Renal pelvis (tissue), 4 donors: ENCODE results near the gene ZBTB44. TPM values are rescaled to one million over a fixed set of nuclear protein-coding genes. Genes with fewer than 3 reads are reported as not detected.
"Not testable (repeated sequence)": the region's sequence is repeated elsewhere in the genome, so short reads cannot be mapped to it uniquely, and the experiment has no call there.

ENCODE experiments used
- DNase-seq: peaks from one replicate; pipeline ENCODE4 v3.0.0-alpha.2; 2013
- polyA plus RNA-seq, 3 donors: library from polyadenylated mRNA; unstranded; fragments of 120-200 nt; gene quantifications; one replicate each; pipeline ENCODE4 v1.2.1, GENCODE V29; 2013; ENCODE audit not compliant: insufficient read length in 3 of 3

Gene ZBTB44
- polyA plus RNA-seq, 3 donors, result 49.3 to 70.3 (median 60.7) TPM

DNA sequence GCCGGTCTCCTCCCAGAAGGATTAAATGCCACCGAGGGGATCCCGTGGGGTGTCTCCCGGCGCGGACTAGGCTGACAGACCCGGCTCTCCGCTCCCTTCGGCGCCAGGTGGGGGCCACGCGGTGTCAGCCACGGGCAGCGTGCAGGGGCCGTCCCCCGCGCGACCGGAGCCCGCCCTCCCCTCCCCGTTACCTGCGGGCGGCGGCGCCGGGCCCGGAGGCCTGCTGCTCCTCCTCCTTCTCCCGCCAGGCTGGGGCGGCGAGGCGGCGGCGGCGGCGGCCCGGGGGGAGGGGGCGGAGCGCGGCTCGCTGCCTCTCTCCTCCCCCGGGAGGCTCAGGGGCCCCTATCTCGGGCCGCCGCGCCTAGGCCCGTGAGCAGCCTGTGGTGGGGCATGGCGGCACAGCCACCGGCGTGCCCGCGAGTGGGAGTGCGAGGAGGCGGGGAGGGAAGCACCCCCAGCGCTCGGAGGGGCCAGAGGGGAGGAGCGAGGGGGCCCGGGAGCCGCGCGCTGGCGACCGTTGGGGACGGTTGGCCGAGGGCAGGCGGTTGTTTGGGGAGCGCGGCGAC, 450 bp downstream of the ZBTB44 start:
- no peak for DNase-seq

DNA sequence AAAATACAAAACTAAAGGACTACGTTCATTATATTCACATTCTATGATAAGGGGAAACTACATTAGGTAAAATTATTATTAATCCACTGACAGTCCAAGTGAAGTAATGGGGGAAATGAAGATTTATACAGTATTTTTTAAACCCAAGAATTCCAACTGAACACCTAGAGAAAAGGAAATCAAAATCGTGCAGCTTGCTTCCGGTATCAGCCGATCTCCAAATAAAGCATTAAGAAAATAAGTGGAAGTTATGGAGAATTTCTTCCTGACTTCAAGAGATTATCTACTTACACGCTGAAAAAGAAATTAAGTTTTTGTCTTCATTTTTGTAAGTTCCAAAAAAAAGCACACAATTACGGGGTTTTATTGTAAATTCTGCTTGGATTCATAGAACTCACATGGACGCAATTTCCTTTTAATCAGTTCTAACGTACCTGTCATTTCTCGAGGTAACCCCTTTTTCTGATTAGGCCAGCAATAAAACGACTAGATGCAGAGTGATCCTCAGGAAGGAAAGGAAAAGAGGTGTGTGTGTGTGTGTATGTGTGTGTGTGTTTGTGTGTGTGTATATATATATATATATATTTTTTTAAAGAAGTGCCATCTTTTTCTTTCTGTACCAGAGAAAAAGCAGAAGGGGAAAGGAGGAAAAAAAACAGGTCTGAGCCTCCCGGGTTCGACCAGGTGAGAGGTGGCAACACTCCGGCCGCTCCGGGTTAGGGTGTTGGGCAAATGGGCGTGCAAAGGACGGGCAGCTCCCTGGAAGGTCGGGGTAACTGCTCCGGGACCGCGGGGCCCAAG, 1.1 kb downstream of the ZBTB44 start:
- no peak for DNase-seq

DNA sequence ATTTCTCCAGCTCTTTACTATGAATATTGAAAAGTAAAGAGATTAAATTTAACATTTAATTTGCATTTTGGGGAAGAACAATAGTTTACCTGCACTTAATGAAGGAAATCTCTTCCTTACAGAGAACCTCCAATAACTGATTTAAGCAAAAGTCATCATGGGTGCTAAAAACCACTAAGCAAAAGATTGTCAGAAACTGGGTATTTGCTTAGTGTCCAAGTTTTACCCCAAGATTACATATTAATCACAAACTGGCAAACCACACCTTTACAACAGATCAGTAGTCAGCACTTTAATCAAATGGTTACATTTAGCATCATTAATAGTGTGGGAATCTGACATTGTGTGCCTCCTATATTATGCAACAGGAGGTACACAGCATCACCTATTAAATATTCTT, 2.7 kb downstream of the ZBTB44 start:
- no peak for DNase-seq

DNA sequence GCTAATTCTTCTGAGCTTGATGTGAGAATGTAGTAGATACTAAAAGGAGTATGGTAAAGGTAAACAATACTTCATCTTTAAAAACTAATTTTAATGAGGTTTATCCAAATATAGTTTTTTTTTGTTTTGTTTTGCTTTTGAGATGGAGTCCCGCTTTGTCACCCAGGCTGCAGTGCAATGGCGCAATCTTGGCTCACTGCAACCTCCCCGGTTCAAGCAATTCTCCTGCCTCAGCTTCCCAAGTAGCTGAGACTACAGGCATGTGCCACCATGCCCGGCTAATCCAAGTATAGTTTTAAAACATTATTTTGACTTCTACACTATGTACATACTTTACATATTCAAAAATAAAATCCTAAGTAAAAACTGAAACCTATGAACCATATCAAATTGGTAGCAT, 4.1 kb downstream of the ZBTB44 start:
- no peak for DNase-seq

DNA sequence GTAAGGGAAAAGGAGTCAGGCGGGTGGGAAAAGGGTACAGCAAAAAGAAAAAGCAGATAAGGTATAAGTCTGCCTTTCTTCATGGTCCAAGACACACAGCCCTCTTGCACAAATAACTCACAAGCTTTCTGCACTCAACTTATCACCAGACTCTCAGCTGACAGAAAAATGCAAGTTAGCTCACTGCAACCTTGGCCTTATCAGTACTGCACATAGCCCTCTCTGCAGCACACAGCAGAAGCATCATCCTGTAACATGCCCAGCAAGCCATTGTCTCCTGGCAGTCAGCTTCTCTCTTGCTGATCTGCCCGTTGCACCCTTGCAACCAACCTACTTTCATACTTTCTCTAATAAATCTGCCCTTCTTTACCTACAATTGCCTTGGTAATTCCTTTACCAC, 5.8 kb downstream of the ZBTB44 start:
- no peak for DNase-seq

DNA sequence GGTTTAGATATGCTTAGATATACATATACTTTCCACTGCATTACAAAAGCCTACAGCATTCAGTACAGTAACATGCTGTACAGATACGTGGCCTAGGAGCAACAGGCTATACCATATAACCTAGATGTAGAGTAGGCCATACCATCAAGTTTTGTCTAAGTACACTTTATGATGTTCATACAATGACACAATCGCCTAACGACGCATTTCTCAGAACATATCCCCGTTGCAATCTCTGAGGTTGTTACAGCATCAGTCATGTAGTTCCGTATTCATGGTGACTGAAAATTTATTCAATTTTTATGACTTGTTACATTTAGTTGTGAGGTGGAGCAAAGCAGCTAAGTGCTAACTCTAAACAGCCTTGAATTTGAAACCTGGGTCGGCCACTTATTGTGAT, 6.7 kb downstream of the ZBTB44 start:
- no peak for DNase-seq

DNA sequence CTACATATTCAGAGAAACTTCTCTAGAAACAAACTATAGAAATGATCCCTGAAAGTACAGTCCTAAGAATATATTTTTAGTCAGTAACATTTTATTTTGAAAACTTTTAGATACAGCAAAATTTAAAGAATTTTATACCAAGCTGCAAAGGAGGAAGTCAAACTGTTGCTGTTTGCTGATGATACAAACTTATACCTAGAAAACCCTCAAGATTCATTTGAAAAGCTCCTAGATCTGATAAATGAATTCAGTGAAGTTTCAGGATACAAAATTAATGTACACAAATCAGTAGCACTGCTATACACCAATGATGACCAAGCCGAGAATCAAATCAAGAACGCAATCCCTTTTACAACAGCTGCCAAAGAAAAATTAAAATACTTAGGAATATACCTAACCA, 10.1 kb downstream of the ZBTB44 start:
- DNase-seq, result no peak

DNA sequence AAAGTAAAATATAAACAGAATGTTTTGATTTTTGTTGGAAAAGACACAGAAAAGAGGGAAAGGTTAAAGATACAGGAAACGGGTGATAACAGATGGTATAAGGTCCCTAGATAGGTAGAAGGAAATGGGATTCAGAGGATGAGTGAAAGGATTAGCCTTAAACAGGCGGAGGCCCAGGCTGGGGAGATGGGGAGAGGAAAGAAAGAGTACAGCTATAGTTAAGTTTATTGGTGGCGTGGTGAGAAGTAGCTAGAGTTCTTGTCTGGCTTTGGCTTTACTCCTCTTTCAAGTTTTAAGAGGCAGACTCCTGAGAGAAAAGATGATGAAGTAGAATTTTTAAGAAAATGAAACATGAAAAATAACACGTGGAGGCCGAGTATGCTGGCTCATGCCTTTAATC, 13.7 kb downstream of the ZBTB44 start:
- DNase-seq, result no peak

DNA sequence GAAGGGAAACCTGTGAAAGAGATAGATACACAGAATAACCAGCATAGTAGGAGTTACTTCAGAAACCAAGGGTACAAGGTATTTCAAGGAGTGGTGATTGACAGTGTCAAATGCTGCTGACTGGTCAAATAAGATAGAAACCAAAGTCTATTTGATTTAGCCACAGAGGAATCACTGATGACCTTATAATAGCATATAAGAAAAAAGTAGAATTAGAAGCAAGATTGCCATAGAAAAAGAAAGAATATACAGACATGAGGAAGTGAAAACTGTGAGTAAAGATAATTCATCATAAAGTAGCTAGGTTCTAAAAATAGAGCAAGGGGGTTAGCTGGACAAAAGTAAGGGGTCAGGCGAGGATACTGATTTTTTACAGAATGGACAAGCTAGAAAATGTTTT, 14.2 kb downstream of the ZBTB44 start:
- DNase-seq, result no peak

DNA sequence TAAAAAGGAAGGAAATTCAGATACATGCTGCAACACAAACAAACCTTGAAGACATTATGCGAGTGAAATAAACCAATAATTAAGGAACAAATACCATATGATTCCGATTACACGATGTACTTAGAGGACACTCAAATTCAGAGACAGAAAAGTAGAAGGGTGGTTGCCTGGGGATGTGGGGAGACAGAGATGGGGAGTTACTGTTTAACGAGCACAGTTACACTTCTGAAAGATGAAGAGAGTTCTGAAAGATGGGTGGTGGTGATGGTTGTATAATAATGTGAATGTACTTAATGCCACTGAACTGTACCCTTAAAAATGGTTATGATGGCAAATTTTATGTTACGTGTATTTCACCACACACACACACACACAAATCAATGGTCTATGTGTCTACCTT, 14.7 kb downstream of the ZBTB44 start:
- no peak for DNase-seq

DNA sequence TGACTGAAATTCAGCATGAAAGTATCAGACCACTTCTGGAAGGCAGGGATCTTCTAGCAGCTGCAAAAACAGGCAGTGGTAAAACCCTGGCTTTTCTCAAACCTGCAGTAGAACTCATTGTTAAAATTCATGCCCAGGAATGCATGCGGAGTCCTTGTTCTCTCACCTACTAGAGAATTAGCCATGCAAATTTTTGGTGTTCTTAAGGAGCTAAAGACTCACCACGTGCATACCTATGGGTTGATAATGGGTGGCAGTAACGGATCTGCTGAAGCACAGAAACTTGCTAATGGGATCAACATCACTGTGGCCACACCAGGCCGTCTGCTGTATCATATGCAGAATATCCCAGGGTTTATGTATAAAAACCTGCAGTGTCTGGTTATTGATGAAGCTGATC, 19.1 kb downstream of the ZBTB44 start:
- DNase-seq, result no peak

DNA sequence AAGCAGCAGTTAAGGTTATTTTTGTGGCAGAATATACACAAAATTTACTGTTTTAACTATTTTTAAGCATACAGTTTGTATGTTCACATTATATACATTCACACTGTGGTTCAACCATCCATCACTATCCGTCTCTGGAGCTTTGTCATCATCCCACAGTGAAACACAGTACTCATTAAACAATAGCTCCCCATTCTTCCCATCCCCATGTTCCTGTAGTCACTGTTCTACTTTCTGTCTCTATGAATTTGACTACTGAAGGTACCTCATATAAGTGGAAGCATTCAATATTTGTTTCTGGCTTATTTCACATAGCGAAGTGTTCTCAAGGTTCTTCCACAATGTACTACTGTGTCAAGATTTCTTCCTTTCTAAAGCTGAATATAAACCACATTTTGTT, 32.6 kb downstream of the ZBTB44 start:
- no peak for DNase-seq

DNA sequence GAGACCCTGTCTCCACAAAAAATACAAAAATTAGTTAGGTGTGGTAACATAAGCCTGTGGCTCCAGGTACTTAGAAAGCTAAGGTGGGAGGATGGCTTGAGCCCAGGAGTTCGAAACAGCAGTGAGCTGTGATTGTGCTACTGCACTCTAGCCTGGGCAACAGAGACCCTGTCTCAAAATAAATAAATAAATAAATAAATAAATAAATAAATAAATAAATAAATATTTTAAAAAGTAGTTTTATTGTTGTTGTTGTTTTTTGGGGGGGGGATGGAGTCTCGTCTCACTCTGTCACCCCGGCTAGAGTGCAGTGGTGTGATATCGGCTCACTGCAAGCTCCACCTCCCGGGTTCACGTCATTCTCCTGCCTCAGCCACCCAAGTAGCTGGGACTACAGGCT, 33.4 kb downstream of the ZBTB44 start:
- not testable (repeated sequence) for DNase-seq

DNA sequence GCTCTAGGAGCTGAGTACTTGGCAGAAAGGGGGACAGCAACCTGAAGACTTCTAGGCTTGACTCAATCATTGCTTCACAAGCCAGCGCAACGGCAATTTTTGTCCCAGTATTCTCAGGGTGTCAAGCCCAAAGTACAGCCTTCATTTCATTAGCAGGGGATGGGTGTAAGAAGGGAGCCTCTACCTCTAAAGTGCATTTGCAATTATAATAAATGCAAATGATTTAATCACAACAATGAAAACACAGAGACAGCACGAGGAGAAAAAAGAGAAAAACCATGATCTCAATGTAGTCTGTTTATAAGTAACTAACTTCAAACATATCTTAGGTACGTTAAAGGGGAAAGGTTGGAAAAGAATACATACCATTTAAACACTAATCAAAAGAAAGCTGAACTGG, 34.7 kb downstream of the ZBTB44 start:
- no peak for DNase-seq

DNA sequence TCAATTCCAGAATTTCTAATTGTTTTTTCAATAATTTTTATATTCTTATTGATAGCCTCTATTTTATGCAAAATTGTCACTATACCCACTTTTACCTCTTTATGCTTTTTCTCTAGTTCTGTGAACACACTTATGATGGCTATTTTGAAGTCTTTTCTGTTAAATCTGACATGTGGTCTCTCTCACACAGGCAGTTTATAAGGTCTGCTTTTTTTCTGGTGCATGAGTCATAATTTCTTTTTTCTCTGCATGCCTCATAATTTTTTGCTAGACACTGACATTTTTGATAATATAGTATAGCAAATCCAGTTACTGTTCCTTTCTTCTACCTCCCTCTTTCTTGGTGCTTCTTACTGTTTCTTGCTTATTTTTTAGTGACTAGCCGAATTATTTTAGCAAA, 36.0 kb downstream of the ZBTB44 start:
- DNase-seq, result no peak

DNA sequence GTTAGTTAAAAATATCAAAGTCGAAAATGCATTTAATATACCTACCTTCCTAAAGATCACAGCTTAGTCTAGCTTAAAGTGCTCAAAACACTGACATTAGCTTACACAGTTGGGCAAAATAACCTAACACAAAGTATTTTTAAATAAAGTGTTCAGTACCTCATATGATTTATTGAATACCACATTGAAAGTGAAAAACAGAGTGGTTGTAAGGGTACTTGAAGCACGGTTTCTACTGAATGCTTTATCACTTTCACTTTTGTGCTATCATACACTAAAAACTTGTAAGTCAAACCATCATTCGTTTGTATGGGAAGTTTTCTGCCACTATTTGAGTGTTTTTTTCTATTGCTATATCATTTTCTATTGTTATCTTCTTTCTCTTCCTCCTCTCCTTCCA, 36.6 kb downstream of the ZBTB44 start:
- no peak for DNase-seq

DNA sequence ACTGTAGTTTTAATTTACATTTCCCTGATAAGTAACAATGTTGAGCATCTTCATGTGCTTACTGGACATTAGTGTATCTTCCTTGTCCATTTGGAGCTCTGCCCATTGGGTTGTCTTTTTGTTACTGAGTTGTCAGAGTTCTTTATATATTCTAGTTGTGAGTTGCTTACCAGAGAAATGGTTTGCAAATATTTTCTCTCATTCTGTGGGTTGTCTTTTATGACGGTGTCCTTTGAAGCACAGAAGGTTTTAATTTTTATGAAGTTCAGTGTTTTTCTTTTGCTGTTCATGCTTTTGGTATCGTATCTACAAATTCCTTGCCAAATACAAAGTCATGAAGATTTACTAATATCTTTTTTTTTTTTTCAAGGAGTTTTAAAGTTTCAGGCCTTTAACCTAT, 42.4 kb downstream of the ZBTB44 start:
- no peak for DNase-seq

DNA sequence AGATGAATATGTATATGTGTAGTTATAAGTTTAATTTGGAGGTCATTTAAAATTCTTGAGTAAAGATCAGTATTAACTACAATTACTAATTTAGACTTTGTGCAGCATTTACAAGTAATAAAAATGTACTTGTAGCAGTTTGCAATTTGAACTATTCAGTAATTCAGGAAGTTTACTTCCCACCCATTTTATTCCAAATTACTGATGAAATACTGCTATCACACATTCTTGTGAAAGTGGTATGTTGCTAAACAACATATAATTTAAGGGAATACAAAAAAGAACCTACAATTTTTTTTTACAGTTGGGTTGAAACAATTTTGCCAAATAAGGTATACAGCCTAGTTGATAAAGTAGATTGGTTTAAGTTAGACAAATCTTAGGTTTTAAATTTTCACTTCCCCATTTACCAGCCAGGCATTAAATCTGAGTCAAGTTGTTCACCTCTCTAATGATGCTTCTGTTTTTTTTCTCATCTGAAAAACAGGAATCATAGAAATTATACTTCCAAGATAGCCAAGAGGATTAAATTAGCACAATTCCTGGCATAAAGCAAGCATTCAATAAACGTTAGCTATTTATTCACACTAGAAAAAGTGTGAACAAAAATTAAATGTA, 45.3 kb downstream of the ZBTB44 start:
- no peak for DNase-seq

DNA sequence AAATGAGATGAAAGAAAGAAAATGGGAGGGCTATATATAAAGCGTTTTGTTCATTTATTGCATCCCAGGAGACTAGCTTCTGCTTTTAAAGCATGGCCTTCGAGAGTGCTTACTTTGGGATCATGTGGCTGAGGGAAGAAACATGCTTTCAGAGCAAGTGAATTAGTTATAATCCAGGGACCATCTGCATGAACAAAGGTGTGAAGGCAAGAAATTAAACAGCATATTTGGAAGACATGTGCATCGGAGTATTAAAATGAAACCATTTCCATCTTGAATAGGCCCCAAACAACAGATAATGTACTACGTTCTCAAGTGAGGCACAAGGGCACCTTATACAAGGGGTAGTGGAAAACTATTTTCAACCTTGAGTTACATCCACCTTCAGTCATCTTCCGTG, 51.4 kb downstream of the ZBTB44 start:
- DNase-seq, result no peak

DNA sequence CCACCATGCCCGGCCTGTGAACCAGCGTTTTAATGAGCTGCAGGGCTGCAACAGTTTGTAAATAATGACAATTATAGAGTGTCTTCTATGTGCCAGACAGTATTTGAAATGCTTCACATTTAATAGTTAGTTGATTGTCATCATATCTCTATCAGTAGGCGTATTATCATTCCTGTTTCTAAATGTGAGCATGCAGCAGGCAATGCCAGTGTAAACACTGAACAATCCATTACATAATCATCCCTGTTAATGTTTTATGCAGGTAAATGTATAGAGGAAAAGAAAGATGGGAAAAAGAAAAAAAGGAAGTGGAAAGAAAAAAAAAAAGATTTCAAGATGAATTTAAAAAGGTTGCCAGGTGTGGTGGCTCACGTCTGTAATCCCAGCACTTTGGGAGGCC, 52.3 kb downstream of the ZBTB44 start:
- DNase-seq, result no peak

DNA sequence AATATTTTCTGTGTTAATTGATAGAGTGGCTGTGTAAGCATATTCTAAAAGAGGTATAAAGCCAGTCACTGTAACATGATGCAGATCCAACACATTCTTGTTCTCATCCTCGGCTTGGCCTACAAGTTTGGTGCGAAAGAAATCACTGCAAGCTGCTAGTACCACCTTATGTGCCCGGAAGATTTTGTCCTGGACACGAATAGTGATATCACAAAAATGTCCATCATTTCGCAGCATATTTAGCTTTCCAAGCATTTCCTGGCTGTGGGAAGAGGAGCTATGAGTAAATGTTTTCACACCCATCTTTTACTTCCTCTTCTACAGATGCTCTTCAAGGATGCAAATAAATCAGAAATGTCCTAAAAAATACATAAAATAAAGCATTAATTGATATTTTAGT, 53.1 kb downstream of the ZBTB44 start:
- DNase-seq, result no peak

DNA sequence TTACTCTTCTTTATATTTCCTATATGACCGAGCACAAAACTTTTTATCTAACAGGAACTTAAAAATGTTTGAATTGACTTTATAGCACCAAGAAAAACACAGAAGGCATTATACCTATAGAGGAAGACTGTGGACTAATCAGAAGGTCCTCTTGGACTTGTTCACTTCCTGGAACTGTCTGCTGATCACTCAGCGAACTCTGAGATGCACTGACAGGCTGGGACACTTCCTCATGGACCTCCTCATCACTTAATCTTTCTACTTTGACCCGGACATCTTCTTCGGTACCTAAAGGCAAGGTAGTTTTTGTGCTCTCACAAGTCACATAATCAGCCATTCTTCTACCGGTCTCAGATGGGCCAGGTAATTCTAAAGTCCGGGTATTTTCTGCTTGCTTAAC, 54.0 kb downstream of the ZBTB44 start:
- no peak for DNase-seq

DNA sequence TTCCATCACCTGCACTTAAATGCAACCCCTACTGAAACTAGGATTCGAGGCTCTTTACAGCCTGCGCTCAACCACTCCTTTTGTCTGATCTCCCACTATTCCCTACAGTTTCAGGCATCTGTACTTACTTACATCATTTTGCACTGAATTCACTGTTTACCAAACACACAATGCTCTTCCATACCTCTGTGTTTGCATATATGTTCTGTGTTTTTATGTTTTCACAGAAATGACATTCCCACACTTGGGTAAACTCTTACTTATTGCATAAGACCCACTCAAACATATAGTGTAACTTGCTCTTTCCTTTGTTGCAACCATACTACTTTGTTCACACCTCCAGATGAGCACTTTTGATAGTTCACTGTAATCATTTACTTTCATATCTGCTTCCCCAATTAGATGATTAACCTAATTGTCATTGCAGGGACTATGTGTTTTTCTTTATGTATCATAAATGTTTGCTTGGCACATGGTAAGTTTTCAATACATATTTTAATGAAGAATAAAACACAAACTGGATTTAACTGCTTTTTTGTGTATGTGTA, 54.6 kb downstream of the ZBTB44 start:
- no peak for DNase-seq
